Astrocyte (in vitro differentiated cells and primary cell): Measurements from ENCODE around the gene TLE1. TPM values are rescaled to one million over a fixed set of nuclear protein-coding genes. Genes with fewer than 3 reads are reported as not detected.
A peak's percentile ranks its signal among the peaks of the same experiment; 100 is the strongest.

Experiments used
- DNase-seq: peaks from one replicate; pipeline ENCODE4 v3.0.0-alpha.2; 2010; ENCODE audit warnings: low read depth
- FAIRE-seq: peaks from 2 replicates; lab custom pipeline; 2011; peaks lifted over from hg19 to GRCh38; lab: Jason Lieb, UNC
- H2AFZ ChIP-seq: 2 replicates; pipeline ENCODE4 v1.6.0; 2012; ENCODE audit warnings: low read depth, low read length, inconsistent platforms
- H3K27ac ChIP-seq: 2 replicates; pipeline ENCODE4 v1.5.1; 2011; ENCODE audit warnings: low read depth, low read length, inconsistent platforms
- H3K27me3 ChIP-seq: 2 replicates; pipeline ENCODE4 v1.6.0; 2011; ENCODE audit warnings: low read length, inconsistent platforms; ENCODE audit not compliant: insufficient read depth
- H3K36me3 ChIP-seq: 2 replicates; pipeline ENCODE4 v1.5.1; 2011; ENCODE audit warnings: low read length, inconsistent platforms; ENCODE audit not compliant: insufficient read depth
- H3K4me1 ChIP-seq: 2 replicates; pipeline ENCODE4 v1.5.1; 2011; ENCODE audit warnings: low read length, inconsistent platforms; ENCODE audit not compliant: insufficient read depth
- H3K4me2 ChIP-seq: 2 replicates; pipeline ENCODE4 v1.6.0; 2012; ENCODE audit warnings: low read length, inconsistent platforms
- H3K4me3 ChIP-seq: 2 replicates; pipeline ENCODE4 v1.5.1; 2011; ENCODE audit warnings: low read depth, mild to moderate bottlenecking, low read length, inconsistent platforms; ENCODE audit not compliant: insufficient read depth
- H3K79me2 ChIP-seq: 2 replicates; pipeline ENCODE4 v1.6.0; 2012; ENCODE audit warnings: mild to moderate bottlenecking, low read length, inconsistent platforms; ENCODE audit not compliant: insufficient read depth
- H3K9ac ChIP-seq: 2 replicates; pipeline ENCODE4 v1.6.0; 2012; ENCODE audit warnings: mild to moderate bottlenecking, low read length, inconsistent platforms
- H3K9me3 ChIP-seq: 2 replicates; pipeline ENCODE4 v1.5.1; 2012; ENCODE audit warnings: low read depth, mild to moderate bottlenecking, low read length, inconsistent platforms; ENCODE audit not compliant: insufficient read depth
- H4K20me1 ChIP-seq: 2 replicates; pipeline ENCODE4 v1.6.0; 2012; ENCODE audit warnings: low read length, inconsistent platforms; ENCODE audit not compliant: insufficient read depth
- H3K27ac Mint-ChIP-seq: one replicate; pipeline ENCODE4 v1.8.0; 2021; ENCODE audit warnings: mild to moderate bottlenecking, mixed read lengths; ENCODE audit not compliant: unreplicated experiment
- H3K27me3 Mint-ChIP-seq: one replicate; pipeline ENCODE4 v1.8.0; 2021; ENCODE audit warnings: low read depth, mixed read lengths; ENCODE audit not compliant: unreplicated experiment
- H3K36me3 Mint-ChIP-seq: one replicate; pipeline ENCODE4 v1.8.0; 2021; ENCODE audit warnings: low read depth, mixed read lengths; ENCODE audit not compliant: unreplicated experiment
- H3K4me1 Mint-ChIP-seq: one replicate; pipeline ENCODE4 v1.8.0; 2021; ENCODE audit warnings: low read depth, mixed read lengths; ENCODE audit not compliant: unreplicated experiment
- H3K4me3 Mint-ChIP-seq: one replicate; pipeline ENCODE4 v1.8.0; 2021; ENCODE audit warnings: mild to moderate bottlenecking, moderate library complexity, mixed read lengths; ENCODE audit not compliant: unreplicated experiment
- H3K9me3 Mint-ChIP-seq: one replicate; pipeline ENCODE4 v1.8.0; 2021; ENCODE audit warnings: mild to moderate bottlenecking, mixed read lengths; ENCODE audit not compliant: unreplicated experiment
- EZH2 ChIP-seq: IDR thresholded peaks from 2 replicates; pipeline ENCODE4 v1.6.1; 2012; ENCODE audit warnings: mild to moderate bottlenecking, low read length, inconsistent platforms; ENCODE audit not compliant: insufficient read depth
- total RNA-seq: library from RNA; stranded (reverse); gene quantifications from 2 replicates; pipeline ENCODE4 v1.2.1, GENCODE V29; 2021
- TF ChIP-seq, protein P1 (sequence below): IDR thresholded peaks from 2 replicates; pipeline ENCODE4 v1.5.1; 2011; ENCODE audit warnings: low read depth, mild to moderate bottlenecking, inconsistent platforms, low read length, moderate library complexity; ENCODE audit not compliant: insufficient read depth

TLE1 gene
- total RNA-seq, 1 donor from 2014 or later = 29.6 TPM

DNA sequence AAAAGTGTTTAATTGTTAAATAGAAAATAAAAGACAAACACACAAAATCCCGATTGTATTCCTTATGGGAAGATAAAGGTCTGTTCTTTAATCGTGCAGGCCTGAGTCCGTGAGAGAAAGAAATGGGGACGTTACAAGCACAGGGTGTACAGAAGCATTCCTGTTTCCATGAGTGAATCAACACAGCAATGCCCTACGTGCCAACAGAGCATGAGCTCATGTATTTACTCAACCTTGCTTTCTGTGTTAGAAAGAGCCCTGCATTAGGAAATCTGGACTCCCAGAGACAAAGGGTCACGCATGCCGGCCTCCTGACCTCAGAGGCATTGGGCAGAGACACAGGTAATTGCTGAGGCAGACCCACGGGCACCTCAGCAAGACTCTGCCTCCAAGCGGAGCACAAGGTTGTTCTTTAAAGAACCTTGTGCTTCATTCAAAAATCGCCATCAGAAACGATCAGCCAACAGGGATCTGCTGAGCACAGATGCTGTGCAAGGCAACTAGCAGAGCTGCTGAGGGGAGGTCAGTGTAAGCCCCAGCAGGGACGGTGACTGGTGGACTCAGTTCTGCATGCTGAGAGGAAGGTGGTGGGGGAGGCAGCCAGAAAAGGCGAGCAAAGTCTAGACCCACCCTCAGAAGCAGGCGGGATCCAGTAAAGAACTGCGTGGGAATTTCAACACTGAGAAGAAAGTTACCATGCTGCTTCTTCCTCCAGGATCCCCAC is 101.0 kb downstream of the TLE1 start:
- H3K27me3 Mint-ChIP-seq = no peaks in the 10 kb centered on the region
- H3K27me3 ChIP-seq = no peaks in the 10 kb centered on the region
- H3K4me2 ChIP-seq = peak overlapping the region; percentile 40
- H3K9ac ChIP-seq = peak overlapping the region; percentile 44
- H4K20me1 ChIP-seq = no peaks in the 10 kb centered on the region
- peaks cover 14% of the 10 kb centered on the region for H3K4me1 Mint-ChIP-seq
- H3K79me2 ChIP-seq = no peaks in the 10 kb centered on the region
- no peaks in the 10 kb centered on the region for H3K9me3 Mint-ChIP-seq
- peak overlapping the region; percentile 38 for H2AFZ ChIP-seq
- H3K27ac Mint-ChIP-seq = peak overlapping the region; percentile 90
- H3K36me3 ChIP-seq = no peaks in the 10 kb centered on the region
- peaks cover 19% of the 10 kb centered on the region for H3K36me3 Mint-ChIP-seq
- peak; percentile 58 for DNase-seq
- no peak overlapping the region for H3K4me3 Mint-ChIP-seq
- H3K4me3 ChIP-seq = no peak overlapping the region
- TF ChIP-seq, protein P1, sequence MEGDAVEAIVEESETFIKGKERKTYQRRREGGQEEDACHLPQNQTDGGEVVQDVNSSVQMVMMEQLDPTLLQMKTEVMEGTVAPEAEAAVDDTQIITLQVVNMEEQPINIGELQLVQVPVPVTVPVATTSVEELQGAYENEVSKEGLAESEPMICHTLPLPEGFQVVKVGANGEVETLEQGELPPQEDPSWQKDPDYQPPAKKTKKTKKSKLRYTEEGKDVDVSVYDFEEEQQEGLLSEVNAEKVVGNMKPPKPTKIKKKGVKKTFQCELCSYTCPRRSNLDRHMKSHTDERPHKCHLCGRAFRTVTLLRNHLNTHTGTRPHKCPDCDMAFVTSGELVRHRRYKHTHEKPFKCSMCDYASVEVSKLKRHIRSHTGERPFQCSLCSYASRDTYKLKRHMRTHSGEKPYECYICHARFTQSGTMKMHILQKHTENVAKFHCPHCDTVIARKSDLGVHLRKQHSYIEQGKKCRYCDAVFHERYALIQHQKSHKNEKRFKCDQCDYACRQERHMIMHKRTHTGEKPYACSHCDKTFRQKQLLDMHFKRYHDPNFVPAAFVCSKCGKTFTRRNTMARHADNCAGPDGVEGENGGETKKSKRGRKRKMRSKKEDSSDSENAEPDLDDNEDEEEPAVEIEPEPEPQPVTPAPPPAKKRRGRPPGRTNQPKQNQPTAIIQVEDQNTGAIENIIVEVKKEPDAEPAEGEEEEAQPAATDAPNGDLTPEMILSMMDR = no peak
- TF ChIP-seq EZH2 = no peak
- no peaks in the 10 kb centered on the region for H3K9me3 ChIP-seq
- H3K27ac ChIP-seq = peak overlapping the region; percentile 47
- FAIRE-seq = no peak
- H3K4me1 ChIP-seq = peaks cover 16% of the 10 kb centered on the region

DNA sequence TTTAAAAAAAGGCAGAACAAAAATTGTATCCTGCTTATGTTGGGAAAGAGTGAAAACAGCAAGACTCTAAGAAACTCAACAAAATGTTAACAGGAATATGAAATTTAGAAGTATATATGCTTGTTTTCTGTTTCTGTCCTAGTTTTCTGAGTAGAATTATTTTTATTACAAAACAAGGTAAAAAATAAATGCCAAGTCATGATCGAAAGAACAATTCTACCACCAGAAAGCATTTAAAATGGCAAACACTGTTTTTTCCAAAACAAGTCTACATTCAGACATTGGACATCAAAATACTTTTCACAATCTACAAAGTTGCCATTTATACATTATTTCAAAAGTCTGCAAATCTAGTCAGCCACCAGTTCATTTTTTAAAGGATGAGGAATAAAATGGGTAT is 102.6 kb downstream of the TLE1 start:
- Histone ChIP-seq H3K27ac (no peak overlapping the region), H3K36me3 (no peaks in the 10 kb centered on the region), H3K79me2 (no peaks in the 10 kb centered on the region), H3K27me3 (no peaks in the 10 kb centered on the region), H4K20me1 (no peaks in the 10 kb centered on the region), H3K9me3 (no peaks in the 10 kb centered on the region), H3K4me1 (peaks cover 16% of the 10 kb centered on the region), H3K9ac (no peak overlapping the region), H3K4me3 (no peak overlapping the region), H3K4me2 (no peak overlapping the region), H2AFZ (no peak overlapping the region)
- Mint-ChIP-seq H3K4me1 (peaks cover 14% of the 10 kb centered on the region), H3K27ac (no peak overlapping the region), H3K27me3 (no peaks in the 10 kb centered on the region), H3K4me3 (no peak overlapping the region), H3K36me3 (peaks cover 12% of the 10 kb centered on the region), H3K9me3 (no peaks in the 10 kb centered on the region)
- TF ChIP-seq, protein P1 = no peak
- no peak for TF ChIP-seq EZH2
- DNase-seq (no peak), FAIRE-seq (no peak)

DNA sequence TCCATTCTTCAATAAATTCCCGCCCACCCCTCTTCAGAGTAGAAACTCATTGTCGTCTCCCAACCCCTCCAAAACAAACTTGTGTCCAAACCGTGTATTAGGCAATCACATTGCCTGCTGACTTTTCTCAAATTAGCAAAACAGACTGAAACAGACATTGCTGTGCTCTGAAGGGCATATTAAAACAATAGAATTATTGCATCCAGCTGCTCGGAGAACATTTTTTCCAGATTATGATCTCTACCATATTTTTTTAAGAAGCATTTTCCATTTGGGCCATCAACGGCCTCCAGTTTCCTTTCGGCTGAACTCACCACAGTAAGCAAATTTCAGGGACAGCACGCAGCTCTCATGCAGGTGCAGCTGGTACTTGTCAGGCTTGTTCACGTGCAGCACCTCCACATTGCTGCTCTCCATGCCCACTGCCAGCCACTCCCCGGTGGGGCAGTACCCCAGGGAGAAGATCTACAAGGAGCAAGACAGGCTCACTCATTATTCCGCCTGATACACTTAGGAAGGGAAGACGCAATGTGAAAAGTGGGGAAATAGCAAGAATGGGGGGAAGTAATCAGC is 104.1 kb downstream of the TLE1 start:
- Histone ChIP-seq H3K9ac (no peak overlapping the region), H4K20me1 (no peaks in the 10 kb centered on the region), H3K27ac (no peak overlapping the region), H3K4me3 (no peak overlapping the region), H3K27me3 (no peaks in the 10 kb centered on the region), H2AFZ (no peak overlapping the region), H3K4me1 (peaks cover 16% of the 10 kb centered on the region), H3K9me3 (no peaks in the 10 kb centered on the region), H3K79me2 (no peaks in the 10 kb centered on the region), H3K36me3 (no peaks in the 10 kb centered on the region), H3K4me2 (no peak overlapping the region)
- DNase-seq = no peak
- Mint-ChIP-seq H3K27me3 (no peaks in the 10 kb centered on the region), H3K36me3 (peaks cover 16% of the 10 kb centered on the region), H3K4me1 (peaks cover 14% of the 10 kb centered on the region), H3K27ac (no peak overlapping the region), H3K4me3 (no peak overlapping the region), H3K9me3 (no peaks in the 10 kb centered on the region)
- TF ChIP-seq EZH2 = no peak
- TF ChIP-seq, protein P1 = no peak
- FAIRE-seq = no peak
